Peyer's patch (tissue), 4 donors: ENCODE results near the gene FRMD1. TPM values are rescaled to one million over a fixed set of nuclear protein-coding genes. Genes with fewer than 3 reads are reported as not detected.

ENCODE experiments used
- DNase-seq, 3 donors: peaks; one replicate each; pipeline ENCODE4 v3.0.0-alpha.2; 2017 to 2019
- H3K27ac ChIP-seq, 4 donors: fragments of 200-600 bp; sonication (generic); one replicate each; pipeline ENCODE4 v1.5.1; 2016 to 2019
- H3K27me3 ChIP-seq, 2 donors: fragments of 200-600 bp; sonication (generic); one replicate each; pipeline ENCODE4 v1.5.1; 2019
- H3K36me3 ChIP-seq, 3 donors: fragments of 200-600 bp; sonication (generic); one replicate each; pipeline ENCODE4 v1.5.1; 2016 to 2019
- H3K4me1 ChIP-seq, 4 donors: fragments of 200-600 bp; sonication (generic); one replicate each; pipeline ENCODE4 v1.5.1; 2016 to 2019
- H3K4me3 ChIP-seq, 4 donors: fragments of 200-600 bp; sonication (generic); 1 replicate in 3 of 4; 2 replicates in 1 of 4; pipeline ENCODE4 v1.5.1; 2016 to 2019; ENCODE audit warnings: mild to moderate bottlenecking in 1 of 4
- H3K9me3 ChIP-seq, 4 donors: fragments of 200-600 bp; sonication (generic); one replicate each; pipeline ENCODE4 v1.5.1; 2016 to 2019; ENCODE audit warnings: mild to moderate bottlenecking in 1 of 4
- CTCF ChIP-seq, 6 experiments: fragments of 450-650 bp in 4 of 6; fragments of 200-600 bp in 2 of 6; sonication (generic) in 1 of 6; IDR thresholded peaks; one replicate each; pipeline ENCODE4 v1.5.1; 2017 to 2019; ENCODE audit warnings: antibody characterized with exemption in 6 of 6, mild to moderate bottlenecking in 3 of 6, moderate library complexity in 1 of 6
- POLR2A ChIP-seq, 2 donors: fragments of 450-650 bp; IDR thresholded peaks; one replicate each; pipeline ENCODE4 v1.5.1; 2017; ENCODE audit warnings: antibody characterized with exemption in 2 of 2, mild to moderate bottlenecking in 2 of 2, moderate library complexity in 2 of 2
- total RNA-seq, 4 donors: library from RNA; depleted of rRNA; stranded (reverse); fragments of >200 nt; gene quantifications; one replicate each; pipeline ENCODE4 v1.1.0, GENCODE V29; 2016

The FRMD1 gene
- total RNA-seq, 4 donors from 2014 or later, result 1.7 to 28.7 (median 15.7) TPM

GRCh38 chr6:168121303-168121665 is 42.3 kb upstream of the FRMD1 start:
- Histone ChIP-seq H3K4me3 (no peak overlapping the region), H3K36me3 (no peaks in the 10 kb centered on the region), H3K9me3 (no peaks in the 10 kb centered on the region), H3K27ac (no peak overlapping the region), H3K27me3 (no peaks in the 10 kb centered on the region), H3K4me1 (no peaks in the 10 kb centered on the region)
- DNase-seq, result peak in 1 of 3 donors; percentile 24
- no peak for TF ChIP-seq POLR2A (IDR thresholded peaks at IDR 0.05)
- no peak for TF ChIP-seq CTCF (IDR thresholded peaks at IDR 0.05)

- H3K36me3 ChIP-seq, result no peaks in the 10 kb centered on the region
- H3K27ac ChIP-seq, result no peak overlapping the region
- H3K4me1 ChIP-seq, result no peaks in the 10 kb centered on the region
- H3K9me3 ChIP-seq, result no peaks in the 10 kb centered on the region
- no peak overlapping the region for H3K4me3 ChIP-seq
- no peaks in the 10 kb centered on the region for H3K27me3 ChIP-seq
- peak in 1 of 3 donors; percentile 29 for DNase-seq
- TF ChIP-seq POLR2A (IDR thresholded peaks at IDR 0.05), result no peak
- no peak for TF ChIP-seq CTCF (IDR thresholded peaks at IDR 0.05)
Observed at GRCh38 chr6:168120390-168121302, 41.6 kb upstream of the FRMD1 start.

- Histone ChIP-seq H3K36me3 (no peaks in the 10 kb centered on the region), H3K4me3 (no peak overlapping the region), H3K27me3 (no peaks in the 10 kb centered on the region), H3K27ac (no peak overlapping the region), H3K4me1 (no peaks in the 10 kb centered on the region), H3K9me3 (no peaks in the 10 kb centered on the region)
- TF ChIP-seq POLR2A (IDR thresholded peaks at IDR 0.05) (no peak), CTCF (IDR thresholded peaks at IDR 0.05) (no peak)
- DNase-seq, result no peak
Observed at GRCh38 chr6:168119539-168119938, 40.5 kb upstream of the FRMD1 start.

- no peaks in the 10 kb centered on the region for H3K4me1 ChIP-seq
Observed at GRCh38 chr6:168118935-168119334, 39.9 kb upstream of the FRMD1 start.

GRCh38 chr6:168117942-168118341 is 38.9 kb upstream of the FRMD1 start:
- H3K4me1 ChIP-seq, result no peaks in the 10 kb centered on the region
- H3K27ac ChIP-seq, result no peak overlapping the region
- H3K9me3 ChIP-seq, result no peaks in the 10 kb centered on the region
- no peak overlapping the region for H3K4me3 ChIP-seq
- H3K36me3 ChIP-seq, result no peaks in the 10 kb centered on the region
- no peaks in the 10 kb centered on the region for H3K27me3 ChIP-seq
- TF ChIP-seq CTCF (IDR thresholded peaks at IDR 0.05), result peak in 4 of 6 experiments; percentile 8 to 45 (median 36)
- TF ChIP-seq POLR2A (IDR thresholded peaks at IDR 0.05), result no peak
- peak in 2 of 3 donors; percentile 15 to 45 for DNase-seq

More at GRCh38 chr6:168118935-168119334, 39.9 kb upstream of the FRMD1 start:
- no peaks in the 10 kb centered on the region for H3K36me3 ChIP-seq
- H3K4me3 ChIP-seq, result no peak overlapping the region
- TF ChIP-seq CTCF (IDR thresholded peaks at IDR 0.05) (no peak), POLR2A (IDR thresholded peaks at IDR 0.05) (no peak)
- no peaks in the 10 kb centered on the region for H3K27me3 ChIP-seq
- no peaks in the 10 kb centered on the region for H3K9me3 ChIP-seq
- H3K27ac ChIP-seq, result no peak overlapping the region
- DNase-seq, result peak in 2 of 3 donors; percentile 17 to 27
